Thyroid gland (tissue), 4 donors: Measurements from ENCODE around the gene HSD17B12.

Experiments used
- POLR2A ChIP-seq, 2 donors: fragments of 450-650 bp; IDR thresholded peaks; one replicate each; pipeline ENCODE4 v1.6.1; 2017; ENCODE audit warnings: antibody characterized with exemption in 2 of 2, mild to moderate bottlenecking in 2 of 2, moderate library complexity in 1 of 2
- TF ChIP-seq, protein P1 (sequence below), 6 experiments: fragments of 200-600 bp in 3 of 6; fragments of 450-650 bp in 3 of 6; sonication (generic) in 3 of 6; IDR thresholded peaks; one replicate each; pipeline ENCODE4 v1.5.1; 2016 to 2019; ENCODE audit warnings: antibody characterized with exemption in 6 of 6, mild to moderate bottlenecking in 2 of 6, inconsistent platforms in 1 of 6, moderate library complexity in 1 of 6

DNA sequence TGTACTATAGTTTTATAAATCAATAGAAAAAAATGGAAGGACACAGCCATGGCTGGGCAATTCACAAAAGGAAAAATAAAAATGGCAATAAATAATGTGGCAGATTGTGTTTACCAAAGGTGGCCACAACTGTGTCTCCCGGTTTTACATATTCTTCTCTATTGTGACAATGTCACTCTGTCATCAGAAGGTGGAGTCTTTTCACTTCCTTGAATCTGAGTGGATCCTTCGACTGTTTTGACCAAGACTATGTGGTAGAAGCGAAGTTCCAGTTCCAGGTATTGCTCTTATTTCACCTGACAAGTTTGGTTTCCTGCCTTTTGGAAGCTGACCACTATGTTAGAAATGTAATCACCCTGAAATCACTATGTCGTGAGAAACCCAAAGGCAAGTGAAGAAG lies 31.0 kb upstream of the HSD17B12 start:
- TF ChIP-seq, protein P1, sequence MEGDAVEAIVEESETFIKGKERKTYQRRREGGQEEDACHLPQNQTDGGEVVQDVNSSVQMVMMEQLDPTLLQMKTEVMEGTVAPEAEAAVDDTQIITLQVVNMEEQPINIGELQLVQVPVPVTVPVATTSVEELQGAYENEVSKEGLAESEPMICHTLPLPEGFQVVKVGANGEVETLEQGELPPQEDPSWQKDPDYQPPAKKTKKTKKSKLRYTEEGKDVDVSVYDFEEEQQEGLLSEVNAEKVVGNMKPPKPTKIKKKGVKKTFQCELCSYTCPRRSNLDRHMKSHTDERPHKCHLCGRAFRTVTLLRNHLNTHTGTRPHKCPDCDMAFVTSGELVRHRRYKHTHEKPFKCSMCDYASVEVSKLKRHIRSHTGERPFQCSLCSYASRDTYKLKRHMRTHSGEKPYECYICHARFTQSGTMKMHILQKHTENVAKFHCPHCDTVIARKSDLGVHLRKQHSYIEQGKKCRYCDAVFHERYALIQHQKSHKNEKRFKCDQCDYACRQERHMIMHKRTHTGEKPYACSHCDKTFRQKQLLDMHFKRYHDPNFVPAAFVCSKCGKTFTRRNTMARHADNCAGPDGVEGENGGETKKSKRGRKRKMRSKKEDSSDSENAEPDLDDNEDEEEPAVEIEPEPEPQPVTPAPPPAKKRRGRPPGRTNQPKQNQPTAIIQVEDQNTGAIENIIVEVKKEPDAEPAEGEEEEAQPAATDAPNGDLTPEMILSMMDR (IDR thresholded peaks at IDR 0.05), result no peak
- TF ChIP-seq POLR2A (IDR thresholded peaks at IDR 0.05), result no peak
